DLD1 (cell line): ENCODE measurements around the gene PSMB7.

ENCODE experiments used
- in situ Hi-C: cut with HindIII; loops from 2 replicates; pipeline ENCODE4 v1.10.0; 2017; ENCODE audit warnings: low sequenced_read_pairs

The PSMB7 gene

GRCh38 chr9:124347968-124348358, 67.3 kb downstream of the PSMB7 start:
- in situ Hi-C loops: no loop called here

- in situ Hi-C loops: no loop called here
Measured at GRCh38 chr9:124347206-124347967, 67.9 kb downstream of the PSMB7 start.

- in situ Hi-C loops: no loop called here
Measured at GRCh38 chr9:124346347-124347163, 68.7 kb downstream of the PSMB7 start.

GRCh38 chr9:124345751-124346281, 69.4 kb downstream of the PSMB7 start:
- in situ Hi-C loops: no loop called here

GRCh38 chr9:124345063-124345462, 70.2 kb downstream of the PSMB7 start:
- in situ Hi-C loops: no loop called here

GRCh38 chr9:124344291-124345050, 70.8 kb downstream of the PSMB7 start:
- in situ Hi-C loops: no loop called here

GRCh38 chr9:124343533-124344290, 71.5 kb downstream of the PSMB7 start:
- in situ Hi-C loops: no loop called here

- in situ Hi-C loops: no loop called here
Measured at GRCh38 chr9:124342776-124343485, 72.3 kb downstream of the PSMB7 start.

GRCh38 chr9:124342402-124342775, 72.9 kb downstream of the PSMB7 start:
- in situ Hi-C loops: no loop called here

GRCh38 chr9:124341455-124342170, 73.6 kb downstream of the PSMB7 start:
- in situ Hi-C loops: no loop called here

- in situ Hi-C loops: no loop called here
Measured at GRCh38 chr9:124340219-124341069, 74.8 kb downstream of the PSMB7 start.

- in situ Hi-C loops: no loop called here
Measured at GRCh38 chr9:124339603-124340146, 75.6 kb downstream of the PSMB7 start.

GRCh38 chr9:124337562-124337961, 77.7 kb downstream of the PSMB7 start:
- in situ Hi-C loops: no loop called here

- in situ Hi-C loops: no loop called here
Measured at GRCh38 chr9:124335320-124335707, 79.9 kb downstream of the PSMB7 start.

- in situ Hi-C loops: no loop called here
Measured at GRCh38 chr9:124334568-124335319, 80.5 kb downstream of the PSMB7 start.

GRCh38 chr9:124333203-124333579, 82.1 kb downstream of the PSMB7 start:
- in situ Hi-C loops: no loop called here
